ENCODE measurements around the gene PPP2R5C.
A peak's percentile ranks its signal among the peaks of the same experiment; 100 is the strongest.

The PPP2R5C gene

GRCh38 chr14:101731187-101732080 lies 30.1 kb upstream of the PPP2R5C start:
- peak overlapping the region in 10 of 11 experiments; percentile 29 to 69 (median 54); a peak in 16 of 22 replicates for H3K9ac ChIP-seq
- H3K4me3 ChIP-seq, result peak overlapping the region in 2 of 10 experiments; percentile 1 to 18; a peak in 2 of 20 replicates

GRCh38 chr14:101732118-101732517 lies 29.4 kb upstream of the PPP2R5C start:
- peak overlapping the region; percentile 69 to 89 (median 80) for H3K4me2 ChIP-seq
- H3K4me1 ChIP-seq, result peaks cover 29 to 59% (median 53%) of the 10 kb centered on the region in 10 experiments
- no peaks in the 10 kb centered on the region for H3K27me3 ChIP-seq
- no peaks in the 10 kb centered on the region for H3K36me3 ChIP-seq
- peaks cover 0 to 15% (median 0%) of the 10 kb centered on the region in 11 experiments; a peak in 4 of 22 replicates for H3K9me3 ChIP-seq (replicated peaks in 1 of 11)
- TF ChIP-seq Cebpa-rat (IDR thresholded peaks at IDR 0.05), result peak in 2 of 11 experiments; percentile 27 to 37; a peak in 1 of 22 replicates
- peak overlapping the region in 10 of 11 experiments; percentile 30 to 85 (median 69); a peak in 16 of 22 replicates for H3K27ac ChIP-seq
- no peak overlapping the region for H3K4me3 ChIP-seq
- no peaks in the 10 kb centered on the region for H4K20me1 ChIP-seq
- H3K9ac ChIP-seq, result peak overlapping the region in 3 of 11 experiments; percentile 47 to 69 (median 66); a peak in 5 of 22 replicates

More at GRCh38 chr14:101731187-101732080, 30.1 kb upstream of the PPP2R5C start:
- TF ChIP-seq Cebpa-rat (IDR thresholded peaks at IDR 0.05), result peak in 8 of 11 experiments; percentile 36 to 95 (median 76); a peak in 13 of 22 replicates
- peak overlapping the region; percentile 69 to 89 (median 80) for H3K4me2 ChIP-seq
- no peaks in the 10 kb centered on the region for H3K36me3 ChIP-seq
- H3K27me3 ChIP-seq, result no peaks in the 10 kb centered on the region
- H4K20me1 ChIP-seq, result no peaks in the 10 kb centered on the region
- H3K4me1 ChIP-seq, result peaks cover 29 to 54% (median 49%) of the 10 kb centered on the region in 10 experiments
- peaks cover 0 to 15% (median 0%) of the 10 kb centered on the region in 11 experiments; a peak in 4 of 22 replicates for H3K9me3 ChIP-seq (replicated peaks in 1 of 11)
- H3K27ac ChIP-seq, result peak overlapping the region in 10 of 11 experiments; percentile 44 to 85 (median 70); a peak in 21 of 22 replicates

DNA sequence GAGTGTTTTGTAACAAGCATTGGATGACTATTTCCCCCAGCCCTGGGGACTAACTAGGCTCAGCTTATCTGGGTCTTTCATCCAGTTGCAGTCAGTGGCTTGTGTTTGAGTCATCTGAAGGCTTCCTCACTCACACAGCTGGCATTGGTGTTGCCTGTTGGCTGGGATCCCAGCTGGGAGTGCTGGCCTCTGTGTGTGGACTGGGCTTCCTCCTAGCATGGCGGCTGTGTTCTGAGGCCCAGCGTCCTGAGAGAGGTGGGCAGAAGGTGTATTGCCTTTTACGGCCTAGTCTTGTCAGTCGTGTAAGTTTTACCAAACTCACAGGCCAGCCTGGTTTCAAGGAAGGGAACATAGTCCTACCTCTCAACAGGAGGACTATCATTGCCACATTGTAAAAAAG lies 28.3 kb upstream of the PPP2R5C start:
- H3K9me3 ChIP-seq (replicated peaks in 1 of 11), result peaks cover 0 to 14% (median 0%) of the 10 kb centered on the region in 11 experiments; a peak in 4 of 22 replicates
- H4K20me1 ChIP-seq, result no peaks in the 10 kb centered on the region
- no peak overlapping the region for H3K9ac ChIP-seq
- peak overlapping the region in 10 of 11 experiments; percentile 25 to 89 (median 70); a peak in 13 of 22 replicates for H3K4me2 ChIP-seq
- TF ChIP-seq Cebpa-rat (IDR thresholded peaks at IDR 0.05), result 0 out of 22 replicates have a peak, but pooled peaks of 3 of the 11 experiments have one; percentile 8 to 50 (median 27)
- H3K4me3 ChIP-seq, result no peak overlapping the region
- H3K4me1 ChIP-seq, result peaks cover 29 to 64% (median 54%) of the 10 kb centered on the region in 10 experiments
- H3K27ac ChIP-seq, result peak overlapping the region in 7 of 11 experiments; percentile 20 to 80 (median 53); a peak in 9 of 22 replicates
- H3K27me3 ChIP-seq, result no peaks in the 10 kb centered on the region
- H3K36me3 ChIP-seq, result no peaks in the 10 kb centered on the region

DNA sequence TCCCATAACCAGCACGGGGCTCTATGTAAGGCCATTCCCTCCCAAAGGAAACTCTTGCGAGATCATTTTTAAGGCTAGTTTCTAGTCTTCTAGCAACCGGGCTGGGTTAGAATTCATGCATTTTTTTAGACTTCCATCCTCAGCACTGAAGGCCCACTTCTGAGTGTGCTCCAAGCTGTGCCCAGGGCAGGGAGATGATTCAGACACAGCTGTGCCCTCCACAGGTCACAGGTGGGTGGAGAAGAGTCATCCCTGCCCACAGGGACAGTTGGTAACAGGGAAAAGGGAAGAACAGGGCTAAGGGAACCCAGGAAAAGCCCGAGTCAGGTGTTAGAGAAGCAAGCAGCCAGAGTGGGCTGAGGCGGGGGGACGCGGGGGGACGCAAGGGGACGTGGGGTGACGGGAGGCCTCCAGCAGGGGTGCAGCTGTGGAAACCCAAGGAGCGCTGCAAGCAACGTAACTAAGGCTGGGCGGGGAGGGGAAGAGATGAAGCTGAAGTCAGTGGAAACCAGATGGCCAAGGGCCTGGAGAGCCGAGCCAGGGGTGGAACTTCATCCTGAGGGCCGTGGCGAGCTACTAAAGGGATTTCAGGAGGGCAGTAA lies 27.2 kb upstream of the PPP2R5C start:
- no peaks in the 10 kb centered on the region for H3K27me3 ChIP-seq
- TF ChIP-seq Cebpa-rat (IDR thresholded peaks at IDR 0.05), result no peak
- H3K36me3 ChIP-seq, result no peaks in the 10 kb centered on the region
- H3K9ac ChIP-seq, result no peak overlapping the region
- H3K4me1 ChIP-seq, result peaks cover 29 to 74% (median 62%) of the 10 kb centered on the region in 10 experiments
- peak overlapping the region in 9 of 11 experiments; percentile 5 to 32 (median 28); a peak in 14 of 22 replicates for H3K4me2 ChIP-seq
- H3K4me3 ChIP-seq, result no peak overlapping the region
- no peaks in the 10 kb centered on the region for H4K20me1 ChIP-seq
- H3K27ac ChIP-seq, result peak overlapping the region in 3 of 11 experiments; percentile 57 to 80 (median 61); a peak in 4 of 22 replicates
- peaks cover 2 to 13% (median 5%) of the 10 kb centered on the region in 11 experiments; a peak in 20 of 22 replicates for H3K9me3 ChIP-seq (replicated peaks in 1 of 11)

DNA sequence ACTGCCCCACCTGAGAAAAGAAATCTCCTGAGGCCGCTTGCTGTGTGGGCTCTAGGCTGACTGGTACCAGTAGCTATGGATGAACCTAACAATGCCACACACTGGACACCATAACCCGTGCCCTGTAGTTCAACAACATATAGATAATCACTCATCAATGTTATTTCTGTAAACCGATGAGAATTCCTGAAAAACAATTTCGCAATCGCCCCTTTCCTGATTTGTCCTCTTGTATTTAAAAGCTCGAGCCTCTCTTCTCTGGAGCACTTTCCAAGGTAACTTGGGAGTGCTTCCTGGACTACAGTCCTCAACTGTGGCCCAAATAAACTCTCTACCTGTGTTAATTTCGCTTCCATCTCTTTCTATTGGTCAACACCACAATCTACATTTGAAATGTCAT lies 26.1 kb upstream of the PPP2R5C start:
- Histone ChIP-seq H3K9ac (no peak overlapping the region), H3K4me2 (peak overlapping the region in 9 of 11 experiments; percentile 1 to 30 (median 22); a peak in 8 of 22 replicates), H3K27ac (peak overlapping the region in 2 of 11 experiments; percentile 10 to 15; a peak in 2 of 22 replicates), H3K27me3 (no peaks in the 10 kb centered on the region), H3K4me1 (peaks cover 28 to 73% (median 61%) of the 10 kb centered on the region in 10 experiments), H3K9me3 (replicated peaks in 1 of 11) (peaks cover 13 to 24% (median 16%) of the 10 kb centered on the region in 11 experiments), H3K36me3 (peaks cover 0 to 4% (median 0%) of the 10 kb centered on the region in 11 experiments; a peak in 1 of 22 replicates), H4K20me1 (no peaks in the 10 kb centered on the region), H3K4me3 (no peak overlapping the region)
- TF ChIP-seq Cebpa-rat (IDR thresholded peaks at IDR 0.05), result peak in 6 of 11 experiments; percentile 45 to 87 (median 68); a peak in 9 of 22 replicates

DNA sequence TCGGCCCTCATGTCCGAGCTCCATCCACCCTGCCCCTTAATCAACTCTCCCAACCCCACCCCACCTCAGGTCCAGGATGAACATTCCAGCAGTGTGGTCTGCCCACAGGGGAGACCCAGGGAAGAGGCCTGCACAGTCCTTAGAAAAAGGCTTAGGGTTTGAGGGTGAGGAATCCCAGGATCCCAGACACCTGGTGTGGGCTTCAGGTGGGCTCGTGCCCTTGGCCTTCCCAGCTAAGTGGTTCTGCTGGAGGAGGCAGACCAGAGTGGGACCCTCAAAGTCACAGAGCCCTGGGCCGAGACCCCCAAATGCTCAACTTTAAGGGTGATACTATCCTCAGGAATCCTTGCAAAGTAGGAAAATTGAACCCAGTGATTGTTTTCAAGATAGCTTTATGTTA lies 25.4 kb upstream of the PPP2R5C start:
- no peak for TF ChIP-seq Cebpa-rat (IDR thresholded peaks at IDR 0.05)
- H3K36me3 ChIP-seq, result peaks cover 0 to 6% (median 0%) of the 10 kb centered on the region in 11 experiments; a peak in 3 of 22 replicates
- no peak overlapping the region for H3K4me3 ChIP-seq
- no peak overlapping the region for H3K4me2 ChIP-seq
- no peaks in the 10 kb centered on the region for H4K20me1 ChIP-seq
- no peak overlapping the region for H3K27ac ChIP-seq
- H3K27me3 ChIP-seq, result no peaks in the 10 kb centered on the region; a peak in 1 of 22 replicates
- peaks cover 22 to 67% (median 55%) of the 10 kb centered on the region in 10 experiments for H3K4me1 ChIP-seq
- H3K9me3 ChIP-seq (replicated peaks in 1 of 11), result peaks cover 19 to 30% (median 22%) of the 10 kb centered on the region in 11 experiments
- H3K9ac ChIP-seq, result no peak overlapping the region

GRCh38 chr14:101736585-101736984 lies 24.9 kb upstream of the PPP2R5C start:
- no peak overlapping the region for H3K27ac ChIP-seq
- peaks cover 24 to 36% (median 27%) of the 10 kb centered on the region in 11 experiments for H3K9me3 ChIP-seq (replicated peaks in 1 of 11)
- H3K27me3 ChIP-seq, result no peaks in the 10 kb centered on the region; a peak in 1 of 22 replicates
- H3K36me3 ChIP-seq, result peaks cover 0 to 7% (median 0%) of the 10 kb centered on the region in 11 experiments; a peak in 3 of 22 replicates
- peak overlapping the region in 5 of 11 experiments; percentile 0 to 29 (median 5); a peak in 5 of 22 replicates for H3K4me2 ChIP-seq
- H3K9ac ChIP-seq, result no peak overlapping the region
- H4K20me1 ChIP-seq, result no peaks in the 10 kb centered on the region
- H3K4me1 ChIP-seq, result peaks cover 17 to 62% (median 49%) of the 10 kb centered on the region in 10 experiments
- TF ChIP-seq Cebpa-rat (IDR thresholded peaks at IDR 0.05), result no peak
- no peak overlapping the region for H3K4me3 ChIP-seq
